Measurements from ENCODE around the gene ADRB1.

Gene ADRB1

DNA sequence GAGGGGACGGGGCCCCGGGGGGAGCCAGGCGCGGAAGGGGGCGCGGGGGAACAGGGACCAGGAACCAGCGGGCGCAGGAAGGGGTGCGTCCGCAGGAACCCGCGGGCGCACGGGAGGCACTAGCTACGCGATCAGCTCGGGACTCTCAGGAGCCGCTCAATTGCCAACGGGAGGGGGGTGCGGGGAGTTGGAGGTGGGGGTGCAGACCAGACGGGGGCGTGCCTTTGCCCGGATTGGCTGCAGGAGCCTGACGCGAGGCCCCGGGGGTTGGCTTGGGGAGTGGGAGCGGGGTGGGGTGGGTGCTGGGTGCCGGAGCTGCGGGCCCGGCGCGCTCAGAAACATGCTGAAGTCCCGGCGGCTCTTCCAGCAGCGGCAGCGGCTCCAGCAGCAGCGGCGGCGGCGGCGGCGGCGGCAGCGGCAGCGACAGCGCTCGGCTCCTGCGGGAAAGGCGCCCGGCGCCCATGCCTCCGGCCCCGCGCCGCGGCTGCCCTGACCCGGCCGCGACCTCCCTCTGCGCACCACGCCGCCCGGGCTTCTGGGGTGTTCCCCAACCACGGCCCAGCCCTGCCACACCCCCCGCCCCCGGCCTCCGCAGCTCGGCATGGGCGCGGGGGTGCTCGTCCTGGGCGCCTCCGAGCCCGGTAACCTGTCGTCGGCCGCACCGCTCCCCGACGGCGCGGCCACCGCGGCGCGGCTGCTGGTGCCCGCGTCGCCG, at the start of gene ADRB1:
ADRB1 (plus strand) TSS at position 335 of the 715 bp plus-strand sequence; CDS start at position 602, 267 bp downstream.
- TF ChIP-seq, protein P1, sequence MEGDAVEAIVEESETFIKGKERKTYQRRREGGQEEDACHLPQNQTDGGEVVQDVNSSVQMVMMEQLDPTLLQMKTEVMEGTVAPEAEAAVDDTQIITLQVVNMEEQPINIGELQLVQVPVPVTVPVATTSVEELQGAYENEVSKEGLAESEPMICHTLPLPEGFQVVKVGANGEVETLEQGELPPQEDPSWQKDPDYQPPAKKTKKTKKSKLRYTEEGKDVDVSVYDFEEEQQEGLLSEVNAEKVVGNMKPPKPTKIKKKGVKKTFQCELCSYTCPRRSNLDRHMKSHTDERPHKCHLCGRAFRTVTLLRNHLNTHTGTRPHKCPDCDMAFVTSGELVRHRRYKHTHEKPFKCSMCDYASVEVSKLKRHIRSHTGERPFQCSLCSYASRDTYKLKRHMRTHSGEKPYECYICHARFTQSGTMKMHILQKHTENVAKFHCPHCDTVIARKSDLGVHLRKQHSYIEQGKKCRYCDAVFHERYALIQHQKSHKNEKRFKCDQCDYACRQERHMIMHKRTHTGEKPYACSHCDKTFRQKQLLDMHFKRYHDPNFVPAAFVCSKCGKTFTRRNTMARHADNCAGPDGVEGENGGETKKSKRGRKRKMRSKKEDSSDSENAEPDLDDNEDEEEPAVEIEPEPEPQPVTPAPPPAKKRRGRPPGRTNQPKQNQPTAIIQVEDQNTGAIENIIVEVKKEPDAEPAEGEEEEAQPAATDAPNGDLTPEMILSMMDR (IDR thresholded peaks at IDR 0.05; ENCODE audit: low read depth, low read length), result no peak
- peak within 1 kb of the TSS; percentile 39 for H3K4me3 ChIP-seq (ENCODE audit: low read depth, low read length)
- peak; percentile 58 for DNase-seq (ENCODE audit: low read depth, low spot score)

DNA sequence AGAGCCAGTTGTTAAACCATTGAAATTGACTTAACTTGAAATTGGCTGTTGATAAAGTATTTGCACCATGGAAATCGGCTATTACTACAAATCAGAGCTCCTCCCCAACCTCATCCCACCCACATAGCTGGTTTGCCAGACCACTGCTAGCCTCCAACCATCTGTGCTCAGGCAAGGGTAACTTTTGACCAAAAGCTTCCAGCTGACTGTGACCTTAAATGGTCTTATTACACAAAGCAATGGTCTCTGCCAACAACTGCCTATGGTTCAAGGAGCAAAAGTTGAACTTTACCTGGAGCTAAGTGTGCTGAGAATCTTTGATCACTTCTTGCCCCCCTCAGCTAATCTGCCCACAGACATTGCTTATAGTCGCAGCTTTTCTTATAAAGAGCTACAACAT, 48.5 kb upstream of the ADRB1 start:
- in situ Hi-C loops (cut with HindIII; ENCODE audit: low sequenced_read_pairs), result no loop called here
- TF ChIP-seq, protein P1 (IDR thresholded peaks at IDR 0.05; ENCODE audit: low read depth, low read length), result no peak

More for the DNA sequence above, at the start of gene ADRB1:
- in situ Hi-C loops (cut with HindIII; ENCODE audit: low sequenced_read_pairs), result no loop called here

DNA sequence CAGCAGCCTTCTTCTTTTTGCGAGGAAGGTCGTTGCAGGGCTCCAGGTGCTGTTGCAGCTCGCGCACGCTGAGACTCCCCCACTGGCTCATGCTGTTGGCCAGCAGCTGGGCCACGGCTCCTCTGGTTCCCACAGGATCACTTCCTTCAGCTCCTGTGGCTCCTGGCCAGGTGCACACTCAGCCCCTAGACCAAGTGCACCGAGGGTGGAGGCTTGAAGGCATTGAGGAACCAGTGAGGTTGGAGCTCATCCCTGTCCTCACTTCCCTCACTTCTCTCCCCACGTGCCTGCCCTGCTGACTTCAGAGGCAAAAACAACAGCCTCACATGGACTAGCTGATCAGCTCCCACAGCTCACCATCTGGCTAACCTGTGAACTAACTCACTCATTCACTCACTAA, 46.2 kb upstream of the ADRB1 start:
- no peak for DNase-seq (ENCODE audit: low read depth, low spot score)
- no peak overlapping the region for H3K4me3 ChIP-seq (ENCODE audit: low read depth, low read length)
- TF ChIP-seq, protein P1 (IDR thresholded peaks at IDR 0.05; ENCODE audit: low read depth, low read length), result no peak
- in situ Hi-C loops (cut with HindIII; ENCODE audit: low sequenced_read_pairs), result no loop called here

More for the DNA sequence above, 48.5 kb upstream of the ADRB1 start:
- H3K4me3 ChIP-seq (ENCODE audit: low read depth, low read length), result no peak overlapping the region
- DNase-seq (ENCODE audit: low read depth, low spot score), result no peak

DNA sequence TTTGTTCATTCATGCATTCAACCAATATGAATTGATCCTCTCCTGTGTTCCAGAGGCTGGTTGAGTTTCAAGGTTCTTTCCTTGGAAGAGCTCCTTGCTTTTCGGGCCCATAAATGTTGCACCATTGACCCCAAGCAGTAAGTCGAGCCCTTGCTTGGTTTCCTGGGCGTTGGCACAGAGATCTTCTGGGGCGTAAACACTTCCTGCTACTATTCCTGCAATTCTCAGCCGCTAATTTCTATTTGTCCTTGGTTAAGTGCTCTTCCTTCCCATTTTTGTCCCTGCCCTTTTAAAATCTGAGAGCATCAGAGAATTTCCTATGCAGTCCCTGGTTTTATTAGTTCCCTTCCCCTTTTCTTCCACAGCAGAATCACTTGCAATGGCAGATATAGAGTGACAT, 44.1 kb upstream of the ADRB1 start:
- TF ChIP-seq, protein P1 (IDR thresholded peaks at IDR 0.05; ENCODE audit: low read depth, low read length), result no peak
- no peak overlapping the region for H3K4me3 ChIP-seq (ENCODE audit: low read depth, low read length)
- in situ Hi-C loops (cut with HindIII; ENCODE audit: low sequenced_read_pairs), result no loop called here
- no peak for DNase-seq (ENCODE audit: low read depth, low spot score)

DNA sequence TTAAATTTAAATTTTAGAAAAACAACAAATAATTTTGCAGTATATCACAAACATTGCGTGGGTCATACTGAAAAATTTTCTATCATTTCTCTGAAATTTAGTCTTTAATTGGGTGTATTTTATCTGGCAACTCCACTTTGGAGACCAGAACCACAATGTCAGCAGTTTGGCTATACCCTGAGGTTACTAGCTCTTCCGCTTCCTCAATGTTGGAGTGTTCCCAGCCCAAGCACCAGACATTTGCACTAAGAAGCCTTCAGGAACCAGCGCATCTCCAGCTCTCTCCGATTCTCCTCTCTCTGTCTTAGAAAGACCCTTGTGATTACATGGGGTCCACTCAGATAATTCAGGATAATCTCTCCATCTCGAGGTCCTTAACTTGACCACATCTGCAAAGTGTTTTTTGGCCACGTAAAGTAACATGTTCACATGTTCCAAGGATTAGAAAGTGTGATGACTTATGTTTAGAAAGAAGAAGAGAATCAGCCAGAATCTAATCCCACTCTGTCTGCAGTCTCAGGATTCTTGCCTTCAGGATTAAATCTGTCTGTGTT, 43.1 kb upstream of the ADRB1 start:
- TF ChIP-seq, protein P1 (IDR thresholded peaks at IDR 0.05; ENCODE audit: low read depth, low read length), result no peak
- DNase-seq (ENCODE audit: low read depth, low spot score), result no peak
- in situ Hi-C loops (cut with HindIII; ENCODE audit: low sequenced_read_pairs), result no loop called here
- H3K4me3 ChIP-seq (ENCODE audit: low read depth, low read length), result no peak overlapping the region

DNA sequence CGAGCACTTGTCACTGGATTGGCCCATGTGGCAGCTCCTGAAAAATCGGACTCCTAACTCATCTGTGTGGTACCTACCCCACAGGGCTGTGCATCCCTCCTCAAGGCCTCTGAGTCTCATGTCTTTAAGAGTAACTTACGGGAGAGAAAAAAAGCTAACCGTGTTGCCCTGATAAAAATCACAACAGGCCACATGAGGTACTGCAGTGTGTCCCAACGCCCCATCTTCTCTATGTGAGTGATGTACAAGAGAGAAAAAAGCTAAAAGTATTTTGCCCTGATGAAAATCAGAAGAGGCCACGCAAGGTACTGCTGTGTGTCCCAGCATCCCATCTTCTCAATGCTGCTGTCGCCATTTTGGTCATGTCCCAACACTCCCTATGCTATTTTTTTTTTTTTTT, 41.2 kb upstream of the ADRB1 start:
- in situ Hi-C loops (cut with HindIII; ENCODE audit: low sequenced_read_pairs), result no loop called here
- DNase-seq (ENCODE audit: low read depth, low spot score), result no peak
- TF ChIP-seq, protein P1 (IDR thresholded peaks at IDR 0.05; ENCODE audit: low read depth, low read length), result no peak
- H3K4me3 ChIP-seq (ENCODE audit: low read depth, low read length), result no peak overlapping the region
